Neural cell (in vitro differentiated cells): ENCODE data around the gene C16orf74.

Experiments
- CTCF ChIP-seq: fragments of 450-650 bp; IDR thresholded peaks from 2 replicates; pipeline ENCODE4 v1.5.1; 2014; ENCODE audit warnings: antibody characterized with exemption, mild to moderate bottlenecking, moderate library complexity; ENCODE audit not compliant: poor library complexity, severe bottlenecking
- EP300 ChIP-seq: fragments of 450-650 bp; conservative IDR thresholded peaks from 2 replicates; pipeline ENCODE4 v1.6.1; 2014; ENCODE audit warnings: antibody characterized with exemption, mild to moderate bottlenecking, moderate library complexity; ENCODE audit not compliant: poor library complexity, severe bottlenecking
- EZH2 ChIP-seq: fragments of 200-600, 300-800 bp; shearing (Covaris generic), sonication (generic); IDR thresholded peaks from 2 replicates; pipeline ENCODE4 v1.6.1; 2014; ENCODE audit warnings: antibody characterized with exemption, low read length, borderline replicate concordance, mild to moderate bottlenecking; ENCODE audit not compliant: insufficient read depth, poor library complexity, severe bottlenecking
- POLR2AphosphoS5 ChIP-seq: IDR thresholded peaks from 2 replicates; pipeline ENCODE4 v1.6.1; 2012
- RAD21 ChIP-seq: fragments of 450-650 bp; conservative IDR thresholded peaks from 2 replicates; pipeline ENCODE4 v1.6.1; 2014; ENCODE audit warnings: antibody characterized with exemption, mild to moderate bottlenecking, moderate library complexity
- REST ChIP-seq: IDR thresholded peaks from 2 replicates; pipeline ENCODE4 v1.6.1; 2012; ENCODE audit warnings: borderline replicate concordance
- SMC3 ChIP-seq: fragments of 450-650 bp; conservative IDR thresholded peaks from 2 replicates; pipeline ENCODE4 v1.6.1; 2014; ENCODE audit warnings: antibody characterized with exemption, mild to moderate bottlenecking, moderate library complexity; ENCODE audit not compliant: poor library complexity
- TAF1 ChIP-seq: IDR thresholded peaks from 2 replicates; pipeline ENCODE4 v1.6.1; 2012; ENCODE audit warnings: low read depth

- TF ChIP-seq CTCF (no peak), EP300 (no peak), REST (no peak), POLR2AphosphoS5 (no peak), SMC3 (no peak), EZH2 (no peak), TAF1 (no peak), RAD21 (no peak)
Measured at GRCh38 chr16:85667841-85668413, 83.0 kb downstream of the C16orf74 start.
